CD4-positive, CD25-positive, alpha-beta regulatory T cell (primary cell): ENCODE data around the gene ACVRL1. TPM values are rescaled to one million over a fixed set of nuclear protein-coding genes. Genes with fewer than 3 reads are reported as not detected.

Source experiments
- ATAC-seq, 2 donors: fragments of 150-1000 bp; cut with Tn5 transposase; one replicate each; pipeline ENCODE4 v1.10.0; 2021; ENCODE audit warnings: low read depth in 2 of 2, moderate number of reproducible peaks in 2 of 2, moderate library complexity in 1 of 2
- DNase-seq, 3 donors: peaks; one replicate each; pipeline versions ENCODE4 v3.0.0 to v3.0.0-alpha.2; 2012 to 2022; ENCODE audit warnings: mixed read lengths in 1 of 3
- H3K27ac ChIP-seq: one replicate; pipeline ENCODE4 v1.7.0; 2013; ENCODE audit warnings: mild to moderate bottlenecking, low read length; ENCODE audit not compliant: insufficient read depth, poor library complexity, severe bottlenecking
- H3K27me3 ChIP-seq: one replicate; pipeline ENCODE4 v1.7.0; 2013; ENCODE audit warnings: low read length; ENCODE audit not compliant: control insufficient read depth, insufficient read depth
- H3K36me3 ChIP-seq: one replicate; pipeline ENCODE4 v1.7.0; 2013; ENCODE audit warnings: mild to moderate bottlenecking, low read length, moderate library complexity; ENCODE audit not compliant: control insufficient read depth, insufficient read depth
- H3K4me1 ChIP-seq: 2 replicates; pipeline ENCODE4 v1.7.0; 2013; ENCODE audit warnings: mild to moderate bottlenecking, low read length; ENCODE audit not compliant: insufficient read depth, control insufficient read depth, poor library complexity, severe bottlenecking
- H3K4me3 ChIP-seq: one replicate; pipeline ENCODE4 v1.7.0; 2013; ENCODE audit warnings: low read depth, mild to moderate bottlenecking, low read length, moderate library complexity
- H3K9me3 ChIP-seq, 2 experiments: 1 replicate in 1 of 2; 2 replicates in 1 of 2; pipeline ENCODE4 v1.7.0; 2013; ENCODE audit warnings: low read length in 2 of 2, mild to moderate bottlenecking in 1 of 2, moderate library complexity in 1 of 2; ENCODE audit not compliant: control insufficient read depth in 2 of 2
- H3K27ac Mint-ChIP-seq, 3 donors: one replicate each; pipeline ENCODE4 v1.8.0; 2020 to 2022; ENCODE audit warnings: mild to moderate bottlenecking in 3 of 3, mixed read lengths in 3 of 3, moderate library complexity in 2 of 3
- H3K27me3 Mint-ChIP-seq: one replicate; pipeline ENCODE4 v1.8.0; 2022; ENCODE audit warnings: mild to moderate bottlenecking, mixed read lengths
- H3K36me3 Mint-ChIP-seq: one replicate; pipeline ENCODE4 v1.8.0; 2020; ENCODE audit warnings: mixed read lengths
- H3K4me1 Mint-ChIP-seq, 4 donors: one replicate each; pipeline ENCODE4 v1.8.0; 2020 to 2022; ENCODE audit warnings: mixed read lengths in 4 of 4, mild to moderate bottlenecking in 1 of 4
- H3K4me3 Mint-ChIP-seq, 4 donors: one replicate each; pipeline ENCODE4 v1.8.0; 2020 to 2022; ENCODE audit warnings: mild to moderate bottlenecking in 4 of 4, mixed read lengths in 4 of 4, moderate library complexity in 3 of 4
- H3K9me3 Mint-ChIP-seq, 7 donors: one replicate each; pipeline ENCODE4 v1.8.0; 2020 to 2022; ENCODE audit warnings: mixed read lengths in 7 of 7, mild to moderate bottlenecking in 3 of 7, moderate library complexity in 2 of 7
- polyA plus RNA-seq, 4 donors: library from polyadenylated mRNA; unstranded; fragments of 300-500 nt; fragmentation: Illumina TruSeq; gene quantifications; one replicate each; pipeline ENCODE4 v1.2.3, GENCODE V29; 2021
- total RNA-seq: library from RNA; stranded (reverse); gene quantifications from one replicate; pipeline ENCODE4 v1.2.3, GENCODE V29; 2022

ACVRL1 gene
- total and polyA plus RNA-seq, 5 donors from 2014 or later = not detected

DNA sequence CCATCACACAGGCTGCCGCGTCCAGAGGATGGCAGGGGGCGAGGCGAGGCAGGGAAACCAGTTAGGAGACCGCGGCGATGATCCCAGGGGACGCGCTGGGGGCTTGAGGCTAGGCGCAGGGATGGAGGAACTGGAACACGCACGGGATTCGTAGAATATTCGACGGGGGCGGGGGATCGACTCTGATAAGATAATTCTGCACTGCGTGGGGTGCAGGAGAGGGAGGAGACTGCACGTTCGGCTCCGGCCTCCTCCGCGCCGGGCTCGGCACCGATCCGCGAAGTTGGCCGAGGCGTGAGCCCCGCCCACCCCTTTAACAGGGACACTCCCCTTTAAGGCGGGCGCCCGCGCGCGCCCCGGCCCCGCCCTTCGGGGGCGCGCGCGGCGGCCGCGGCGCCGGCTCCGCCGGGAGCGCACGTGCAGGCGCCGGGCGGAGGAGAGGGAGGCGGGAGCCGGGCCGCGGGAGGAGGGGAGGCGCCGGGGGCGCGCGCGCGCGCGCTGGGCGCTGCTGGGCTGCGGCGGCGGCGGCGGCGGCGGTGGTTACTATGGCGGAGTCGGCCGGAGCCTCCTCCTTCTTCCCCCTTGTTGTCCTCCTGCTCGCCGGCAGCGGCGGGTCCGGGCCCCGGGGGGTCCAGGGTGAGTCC is 44.0 kb downstream of the ACVRL1 start, which contains the start of gene ACVR1B:
Gene ACVR1B (plus strand): TSS at position 501 of the 644 bp plus-strand sequence. CDS start 45 bp downstream, at position 546.
- Histone ChIP-seq H3K4me1 (peaks cover 17% of the 10 kb centered on the region), H3K9me3 (no peaks in the 10 kb centered on the region), H3K36me3 (no peaks in the 10 kb centered on the region), H3K27me3 (peaks cover 14% of the 10 kb centered on the region), H3K4me3 (peak within 1 kb of the TSS; percentile 63), H3K27ac (peak within 1 kb of the TSS; percentile 20)
- peaks cover 13 to 39% (median 20%) of the 10 kb centered on the region in 4 donors for H3K4me1 Mint-ChIP-seq
- peak; percentile 83 to 88 (median 84) for DNase-seq
- ATAC-seq = peak; percentile 91 to 94
- peak within 1 kb of the TSS; percentile 64 to 98 (median 85) for H3K27ac Mint-ChIP-seq
- peaks cover 32% of the 10 kb centered on the region for H3K27me3 Mint-ChIP-seq
- H3K4me3 Mint-ChIP-seq = peak within 1 kb of the TSS; percentile 95 to 99 (median 97)
- no peaks in the 10 kb centered on the region for H3K36me3 Mint-ChIP-seq
- peaks cover 0 to 4% (median 0%) of the 10 kb centered on the region in 7 donors for H3K9me3 Mint-ChIP-seq

DNA sequence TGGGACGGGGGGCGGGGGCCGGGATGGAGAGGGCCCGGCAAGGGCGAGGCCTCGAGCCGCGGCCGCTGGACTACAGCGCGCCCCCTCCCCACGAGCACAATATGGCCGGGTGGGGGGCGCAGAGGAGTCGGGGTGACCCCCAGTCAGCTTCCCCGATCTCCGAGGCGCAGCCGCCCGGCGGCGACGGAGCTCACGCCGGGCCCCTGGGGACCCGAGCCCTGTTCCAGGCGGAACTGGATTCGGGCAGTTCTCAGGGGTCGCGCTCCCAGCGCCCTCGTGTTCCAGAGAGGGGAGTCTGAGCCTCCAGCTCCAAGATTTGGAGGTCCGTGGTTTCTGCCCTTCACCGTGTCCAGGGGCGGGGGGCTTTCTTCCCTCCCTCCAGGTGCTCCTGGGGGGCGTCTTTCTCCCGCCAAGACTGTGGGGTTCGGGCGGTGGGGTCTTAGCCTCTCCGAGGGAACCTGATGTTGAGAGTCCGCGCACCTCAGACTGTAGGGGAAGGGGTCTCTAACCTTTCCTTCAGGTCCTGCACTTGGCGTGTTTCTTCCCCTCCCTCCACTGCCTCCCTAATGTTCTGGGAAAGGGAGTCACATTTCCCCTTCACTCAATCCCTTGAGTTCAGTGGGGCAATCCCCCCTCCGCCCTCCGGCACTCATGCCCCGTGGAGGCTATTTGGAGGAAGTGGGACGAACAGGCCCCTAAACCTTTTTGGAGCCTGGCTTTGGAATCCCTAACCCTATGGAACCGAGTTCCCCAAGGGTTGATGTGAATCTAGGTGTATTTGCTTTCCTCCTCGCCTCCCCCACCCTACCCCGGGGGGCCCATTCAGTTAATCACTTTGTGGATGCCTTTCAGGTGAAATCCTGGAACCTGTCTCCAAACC is 44.8 kb downstream of the ACVRL1 start:
- Mint-ChIP-seq H3K4me3 (peak overlapping the region; percentile 56 to 89 (median 80)), H3K27ac (peak overlapping the region in 2 of 3 donors; percentile 27 to 31), H3K27me3 (peaks cover 31% of the 10 kb centered on the region), H3K36me3 (no peaks in the 10 kb centered on the region), H3K9me3 (peaks cover 0 to 1% (median 0%) of the 10 kb centered on the region in 7 donors), H3K4me1 (peaks cover 13 to 39% (median 20%) of the 10 kb centered on the region in 4 donors)
- no peak for ATAC-seq
- H3K9me3 ChIP-seq = no peaks in the 10 kb centered on the region
- H3K27ac ChIP-seq = peak overlapping the region; percentile 20
- H3K36me3 ChIP-seq = no peaks in the 10 kb centered on the region
- peaks cover 17% of the 10 kb centered on the region for H3K4me1 ChIP-seq
- peak in 1 of 3 donors; percentile 3 for DNase-seq
- H3K27me3 ChIP-seq = peaks cover 14% of the 10 kb centered on the region
- peak overlapping the region; percentile 57 for H3K4me3 ChIP-seq

- Mint-ChIP-seq H3K4me3 (peak overlapping the region; percentile 51 to 89 (median 80)), H3K27ac (peak overlapping the region in 1 of 3 donors; percentile 44), H3K4me1 (peaks cover 18 to 39% (median 20%) of the 10 kb centered on the region in 4 donors), H3K9me3 (peaks cover 0 to 1% (median 0%) of the 10 kb centered on the region in 7 donors), H3K36me3 (peaks cover 6% of the 10 kb centered on the region), H3K27me3 (peaks cover 23% of the 10 kb centered on the region)
- ATAC-seq (no peak), DNase-seq (no peak)
- H3K36me3 ChIP-seq = no peaks in the 10 kb centered on the region
- no peak overlapping the region for H3K4me3 ChIP-seq
- peaks cover 9% of the 10 kb centered on the region for H3K27me3 ChIP-seq
- H3K27ac ChIP-seq = no peak overlapping the region
- H3K9me3 ChIP-seq = no peaks in the 10 kb centered on the region
- H3K4me1 ChIP-seq = peaks cover 17% of the 10 kb centered on the region
Measured at GRCh38 chr12:51953089-51953488, 45.8 kb downstream of the ACVRL1 start.

- Histone ChIP-seq H3K27me3 (peaks cover 6% of the 10 kb centered on the region), H3K4me3 (no peak overlapping the region), H3K27ac (no peak overlapping the region), H3K4me1 (peaks cover 17% of the 10 kb centered on the region), H3K9me3 (no peaks in the 10 kb centered on the region), H3K36me3 (no peaks in the 10 kb centered on the region)
- no peak for DNase-seq
- Mint-ChIP-seq H3K4me3 (peak overlapping the region in 2 of 4 donors; percentile 11 to 89), H3K9me3 (peaks cover 0 to 1% (median 0%) of the 10 kb centered on the region in 7 donors), H3K27ac (peak overlapping the region in 1 of 3 donors; percentile 44), H3K27me3 (peaks cover 23% of the 10 kb centered on the region), H3K36me3 (peaks cover 7% of the 10 kb centered on the region), H3K4me1 (peaks cover 19 to 39% (median 20%) of the 10 kb centered on the region in 4 donors)
- ATAC-seq = no peak
Measured at GRCh38 chr12:51953864-51954263, 46.6 kb downstream of the ACVRL1 start.

DNA sequence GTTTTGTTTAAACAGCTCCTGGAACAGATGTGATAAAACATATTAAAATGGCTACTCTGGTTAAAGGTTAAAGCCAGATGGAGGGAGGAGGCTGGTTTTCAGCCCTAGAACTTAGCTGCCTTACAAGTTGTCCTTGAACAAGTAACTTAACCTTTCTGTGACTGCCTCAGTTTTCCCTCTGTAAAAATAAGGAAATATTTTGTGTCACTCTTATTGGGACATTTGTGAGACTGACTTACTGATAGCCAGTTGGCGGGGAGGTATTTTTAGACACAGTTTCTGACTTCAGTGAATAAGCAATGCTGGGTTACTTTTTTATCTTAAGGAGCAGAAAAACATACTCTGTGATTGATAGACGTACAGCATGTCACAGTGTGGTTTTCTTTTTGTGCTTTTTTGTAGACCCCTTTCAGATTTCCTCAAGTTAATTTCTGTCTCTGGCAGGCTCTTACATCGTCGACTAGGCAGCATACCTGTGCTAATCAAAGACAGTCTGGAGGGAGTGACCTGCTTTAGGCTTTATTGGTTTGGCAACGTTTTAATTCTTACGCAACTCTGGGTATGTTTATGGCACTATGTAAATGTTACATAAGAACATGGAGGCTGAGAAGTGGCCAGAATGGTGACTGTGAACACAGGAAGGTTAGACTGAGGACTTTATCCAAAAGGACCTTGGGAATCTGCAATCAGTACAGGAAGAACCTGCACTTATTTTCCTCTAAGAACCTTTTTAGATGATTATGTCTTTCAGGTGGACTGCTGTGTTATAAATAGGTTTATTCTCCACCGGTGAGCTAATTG is 47.5 kb downstream of the ACVRL1 start:
- peaks cover 4% of the 10 kb centered on the region for H3K27me3 ChIP-seq
- H3K27ac ChIP-seq = no peak overlapping the region
- ATAC-seq (no peak), DNase-seq (no peak)
- H3K9me3 Mint-ChIP-seq = peaks cover 0 to 1% (median 0%) of the 10 kb centered on the region in 7 donors
- H3K9me3 ChIP-seq = no peaks in the 10 kb centered on the region
- no peak overlapping the region for H3K4me3 ChIP-seq
- H3K4me1 ChIP-seq = peaks cover 17% of the 10 kb centered on the region
- H3K36me3 Mint-ChIP-seq = peaks cover 11% of the 10 kb centered on the region
- H3K4me1 Mint-ChIP-seq = peaks cover 18 to 44% (median 19%) of the 10 kb centered on the region in 4 donors
- peak overlapping the region in 2 of 3 donors; percentile 18 to 22 for H3K27ac Mint-ChIP-seq
- no peaks in the 10 kb centered on the region for H3K36me3 ChIP-seq
- peak overlapping the region in 1 of 4 donors; percentile 89 for H3K4me3 Mint-ChIP-seq
- peaks cover 17% of the 10 kb centered on the region for H3K27me3 Mint-ChIP-seq

DNA sequence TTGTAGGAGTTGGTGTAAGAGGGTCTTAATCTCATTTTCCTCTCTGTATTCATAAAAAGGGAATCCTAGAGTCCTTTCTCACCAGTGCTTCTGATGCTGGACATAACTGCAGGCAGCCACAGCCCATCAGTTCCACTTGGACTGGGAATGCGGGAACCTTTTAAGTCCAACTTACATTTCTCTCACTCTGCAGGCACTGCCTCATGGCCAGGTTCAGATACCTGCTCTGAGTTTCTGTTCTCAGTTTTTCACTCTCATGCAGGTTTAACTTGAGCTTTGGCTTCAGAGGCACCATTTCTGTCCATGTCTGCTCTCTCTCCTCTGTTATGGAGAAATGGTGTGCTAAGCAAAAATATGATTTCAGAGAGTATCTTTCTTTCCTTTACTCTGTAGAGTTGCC is 48.4 kb downstream of the ACVRL1 start:
- H3K4me3 Mint-ChIP-seq = peak overlapping the region in 1 of 4 donors; percentile 89
- ATAC-seq (no peak), DNase-seq (no peak)
- no peak overlapping the region for H3K4me3 ChIP-seq
- peaks cover 0 to 1% (median 0%) of the 10 kb centered on the region in 7 donors for H3K9me3 Mint-ChIP-seq
- peaks cover 11% of the 10 kb centered on the region for H3K27me3 Mint-ChIP-seq
- no peak overlapping the region for H3K27ac ChIP-seq
- peaks cover 15 to 48% (median 19%) of the 10 kb centered on the region in 4 donors for H3K4me1 Mint-ChIP-seq
- peaks cover 11% of the 10 kb centered on the region for H3K36me3 Mint-ChIP-seq
- H3K36me3 ChIP-seq = no peaks in the 10 kb centered on the region
- no peaks in the 10 kb centered on the region for H3K9me3 ChIP-seq
- peaks cover 17% of the 10 kb centered on the region for H3K4me1 ChIP-seq
- no peak overlapping the region for H3K27ac Mint-ChIP-seq
- H3K27me3 ChIP-seq = no peaks in the 10 kb centered on the region

DNA sequence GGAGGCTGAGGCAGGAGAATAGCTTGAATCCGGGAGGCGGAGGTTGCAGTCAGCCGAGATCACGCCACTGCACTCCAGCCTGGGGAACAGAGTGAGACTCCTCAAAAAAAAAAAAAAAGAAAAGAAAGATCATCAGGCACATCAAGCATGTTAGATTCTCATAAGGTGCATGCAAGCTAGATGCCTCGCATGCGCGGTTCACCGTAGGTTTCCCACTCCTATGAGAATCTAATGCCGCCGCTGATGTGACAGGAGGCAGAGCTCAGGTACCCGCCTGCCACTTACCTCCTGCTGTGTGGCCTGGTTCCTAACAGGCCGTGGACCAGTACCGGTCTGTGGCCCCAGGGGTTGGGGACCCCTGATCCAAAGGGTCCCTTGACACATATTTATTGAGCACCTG is 51.2 kb downstream of the ACVRL1 start:
- Mint-ChIP-seq H3K4me3 (no peak overlapping the region), H3K27me3 (peaks cover 5% of the 10 kb centered on the region), H3K9me3 (peaks cover 0 to under 1% (median 0%) of the 10 kb centered on the region in 7 donors), H3K27ac (no peak overlapping the region), H3K36me3 (peaks cover 14% of the 10 kb centered on the region), H3K4me1 (peaks cover 19 to 48% (median 27%) of the 10 kb centered on the region in 4 donors)
- no peaks in the 10 kb centered on the region for H3K4me1 ChIP-seq
- no peak overlapping the region for H3K4me3 ChIP-seq
- no peaks in the 10 kb centered on the region for H3K36me3 ChIP-seq
- DNase-seq (no peak), ATAC-seq (no peak)
- no peak overlapping the region for H3K27ac ChIP-seq
- H3K9me3 ChIP-seq = no peaks in the 10 kb centered on the region
- no peaks in the 10 kb centered on the region for H3K27me3 ChIP-seq
